Naive thymus-derived CD4-positive, alpha-beta T cell (primary cell): ENCODE results near the gene GALNT12. TPM values are rescaled to one million over a fixed set of nuclear protein-coding genes. Genes with fewer than 3 reads are reported as not detected.

Experiments used
- ATAC-seq: fragments of 150-1000 bp; cut with Tn5 transposase; 2 replicates; pipeline ENCODE4 v1.10.0; 2021; ENCODE audit warnings: mild to moderate bottlenecking, moderate library complexity
- CTCF ChIA-PET: fragments of 350-600 bp; sonication (Branson Sonifier 250); formaldehyde crosslinking; loops from one replicate; lab custom pipeline; 2021; ENCODE audit warnings: antibody characterized with exemption; lab: Charles Lee
- POLR2A ChIA-PET: fragments of 350-600 bp; sonication (Branson Sonifier 250); formaldehyde crosslinking; loops from one replicate; lab custom pipeline; 2021; ENCODE audit warnings: antibody characterized with exemption, inconsistent platforms; lab: Charles Lee
- DNase-seq, 9 donors: peaks; one replicate each; pipeline versions ENCODE4 v3.0.0 to v3.0.0-alpha.2; 2020 to 2022; ENCODE audit warnings: mixed read lengths in 1 of 9
- H3K27ac ChIP-seq: one replicate; pipeline ENCODE4 v1.7.0; 2013; ENCODE audit warnings: mild to moderate bottlenecking, low read depth, low read length, moderate library complexity
- H3K27me3 ChIP-seq, 2 donors: one replicate each; pipeline ENCODE4 v1.7.0; 2013; ENCODE audit warnings: low read length in 2 of 2, mild to moderate bottlenecking in 2 of 2, moderate library complexity in 2 of 2; ENCODE audit not compliant: control insufficient read depth in 2 of 2, insufficient read depth in 2 of 2
- H3K36me3 ChIP-seq, 3 experiments: 1 replicate in 2 of 3; 2 replicates in 1 of 3; pipeline ENCODE4 v1.7.0; 2013; ENCODE audit warnings: low read length in 3 of 3, mild to moderate bottlenecking in 3 of 3, moderate library complexity in 1 of 3; ENCODE audit not compliant: insufficient read depth in 3 of 3, control insufficient read depth in 2 of 3
- H3K4me1 ChIP-seq, 2 donors: one replicate each; pipeline ENCODE4 v1.7.0; 2013; ENCODE audit warnings: low read length in 2 of 2, mild to moderate bottlenecking in 2 of 2, moderate library complexity in 1 of 2; ENCODE audit not compliant: control insufficient read depth in 2 of 2, insufficient read depth in 2 of 2
- H3K4me3 ChIP-seq: 2 replicates; pipeline ENCODE4 v1.7.0; 2013; ENCODE audit warnings: mild to moderate bottlenecking, low read length
- H3K9me3 ChIP-seq, 3 experiments: 1 replicate in 2 of 3; 2 replicates in 1 of 3; pipeline ENCODE4 v1.7.0; 2013; ENCODE audit warnings: low read length in 3 of 3; ENCODE audit not compliant: control insufficient read depth in 2 of 3
- H3K27ac Mint-ChIP-seq, 9 donors: one replicate each; pipeline ENCODE4 v1.8.0; 2020 to 2022; ENCODE audit warnings: mixed read lengths in 9 of 9, mild to moderate bottlenecking in 8 of 9, moderate library complexity in 5 of 9, inconsistent platforms in 2 of 9
- H3K27me3 Mint-ChIP-seq, 5 donors: one replicate each; pipeline ENCODE4 v1.8.0; 2021 to 2022; ENCODE audit warnings: mixed read lengths in 5 of 5, mild to moderate bottlenecking in 1 of 5
- H3K36me3 Mint-ChIP-seq, 5 donors: one replicate each; pipeline ENCODE4 v1.8.0; 2020 to 2022; ENCODE audit warnings: mixed read lengths in 5 of 5, mild to moderate bottlenecking in 3 of 5, inconsistent platforms in 1 of 5
- H3K4me1 Mint-ChIP-seq, 7 donors: one replicate each; pipeline ENCODE4 v1.8.0; 2020 to 2022; ENCODE audit warnings: mixed read lengths in 7 of 7, mild to moderate bottlenecking in 3 of 7, inconsistent platforms in 1 of 7
- H3K4me3 Mint-ChIP-seq, 10 donors: one replicate each; pipeline ENCODE4 v1.8.0; 2020 to 2022; ENCODE audit warnings: mild to moderate bottlenecking in 10 of 10, mixed read lengths in 10 of 10, moderate library complexity in 6 of 10, inconsistent platforms in 2 of 10
- H3K9me3 Mint-ChIP-seq, 11 donors: one replicate each; pipeline ENCODE4 v1.8.0; 2020 to 2022; ENCODE audit warnings: mixed read lengths in 11 of 11, mild to moderate bottlenecking in 4 of 11, inconsistent platforms in 1 of 11, moderate library complexity in 1 of 11
- intact Hi-C, 2 donors: fragments of 100-400 bp; cut with micrococcal nuclease; formaldehyde crosslinking; loops; one replicate each; pipeline ENCODE4 v1.15.1; 2023
- polyA plus RNA-seq, 2 donors: library from polyadenylated mRNA; unstranded; fragments of 300-500 nt; fragmentation: Illumina TruSeq; gene quantifications; one replicate each; pipeline ENCODE4 v1.2.3, GENCODE V29; 2021
- total RNA-seq, 6 experiments: library from RNA in 5 of 6; stranded (reverse) in 5 of 6; gene quantifications; 1 replicate in 5 of 6; 2 replicates in 1 of 6; pipeline ENCODE4 v1.2.3 and lab custom pipeline; 2021 to 2026

The GALNT12 gene
- total and polyA plus RNA-seq, 7 experiments from 2014 or later = 3.1 to 14.3 (median 10.1) TPM

DNA sequence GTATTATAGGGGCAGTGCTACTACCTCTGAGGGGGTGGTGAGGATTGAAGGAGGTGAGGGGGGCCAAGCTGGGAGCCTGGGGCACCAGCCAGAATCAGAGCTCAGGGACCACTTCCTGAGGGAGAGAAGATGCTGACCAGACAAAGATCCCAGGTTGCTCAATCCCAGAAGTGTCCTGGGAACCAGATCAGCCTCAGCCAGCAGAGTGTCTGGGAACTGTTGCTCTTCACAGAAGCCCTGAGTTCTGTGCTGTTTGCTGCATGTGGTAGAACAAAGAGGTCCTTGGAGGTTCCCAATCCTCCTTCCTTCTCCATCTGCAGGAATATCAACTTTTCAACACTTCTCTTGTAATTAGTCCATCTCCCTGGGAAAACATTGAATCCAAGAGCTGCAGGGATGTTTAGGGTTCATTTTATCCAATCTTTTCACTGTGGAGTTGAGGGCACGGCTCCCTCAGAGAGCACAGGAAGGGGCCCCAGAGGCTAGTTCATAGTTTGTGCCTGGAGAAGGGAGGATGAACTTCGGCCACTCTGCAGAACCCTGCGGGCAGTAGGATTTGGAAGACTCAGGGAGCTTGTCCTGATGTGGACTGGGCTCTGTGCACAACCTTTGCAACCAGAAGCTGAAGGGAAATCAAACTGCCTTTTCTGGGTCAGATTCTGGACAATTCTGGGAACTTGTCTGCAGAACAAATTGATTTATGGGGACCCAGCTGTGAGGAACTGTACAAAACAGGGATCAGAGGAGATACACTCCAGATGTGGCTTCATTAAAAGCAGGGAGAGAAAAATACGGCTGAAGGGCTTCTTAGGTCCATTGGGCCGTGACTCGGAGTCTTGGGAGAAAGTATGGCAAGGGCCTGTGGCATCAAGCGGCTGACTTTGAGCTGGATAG lies 57.1 kb downstream of the GALNT12 start:
- ChIA-PET CTCF (no interaction called here), POLR2A (no interaction called here)
- Histone ChIP-seq H3K27ac (no peak overlapping the region), H3K36me3 (no peaks in the 10 kb centered on the region), H3K4me3 (no peak overlapping the region), H3K9me3 (no peaks in the 10 kb centered on the region), H3K27me3 (no peaks in the 10 kb centered on the region), H3K4me1 (no peaks in the 10 kb centered on the region)
- H3K9me3 Mint-ChIP-seq = peaks cover 0 to 1% (median 0%) of the 10 kb centered on the region in 11 donors
- intact Hi-C loops = no loop called here
- peaks cover 0 to 17% (median 2%) of the 10 kb centered on the region in 5 donors for H3K27me3 Mint-ChIP-seq
- DNase-seq (no peak), ATAC-seq (no peak)
- no peak overlapping the region for H3K4me3 Mint-ChIP-seq
- H3K4me1 Mint-ChIP-seq = peaks cover 0 to 10% (median 0%) of the 10 kb centered on the region in 7 donors
- no peaks in the 10 kb centered on the region for H3K36me3 Mint-ChIP-seq
- no peak overlapping the region for H3K27ac Mint-ChIP-seq

DNA sequence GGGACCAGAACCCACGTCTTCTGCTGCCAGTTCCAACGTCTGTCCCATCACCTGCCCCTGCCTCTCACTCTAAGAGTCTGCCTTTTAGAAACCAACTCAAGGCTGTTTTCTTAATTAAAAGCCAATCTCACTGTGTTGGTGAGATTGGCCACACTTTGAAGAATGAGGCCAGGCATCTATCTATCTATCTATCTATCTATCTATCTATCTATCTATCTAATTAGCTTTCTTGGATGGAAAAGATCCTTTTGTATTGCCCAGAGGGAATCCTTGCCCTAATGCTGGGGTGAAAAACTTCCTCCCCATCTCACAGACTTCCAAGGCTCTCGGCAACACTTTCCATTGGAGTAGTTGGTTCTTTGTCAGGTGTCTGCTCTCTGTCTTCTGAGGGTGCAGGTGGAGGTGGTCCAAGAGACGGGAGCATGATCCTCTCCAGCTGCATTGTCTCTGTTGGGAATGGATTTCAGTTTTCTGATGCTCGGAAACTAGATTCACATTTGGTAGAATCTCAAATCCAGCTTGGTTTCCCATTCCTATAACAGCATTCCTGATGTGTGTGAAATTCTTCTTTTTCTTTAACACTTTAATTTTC lies 57.9 kb downstream of the GALNT12 start:
- DNase-seq = no peak
- Mint-ChIP-seq H3K27me3 (peaks cover 0 to 12% (median 2%) of the 10 kb centered on the region in 5 donors), H3K36me3 (no peaks in the 10 kb centered on the region), H3K9me3 (peaks cover 0 to 3% (median 0%) of the 10 kb centered on the region in 11 donors), H3K4me1 (peaks cover 0 to 10% (median 0%) of the 10 kb centered on the region in 7 donors), H3K27ac (no peak overlapping the region), H3K4me3 (no peak overlapping the region)
- CTCF ChIA-PET = no interaction called here
- intact Hi-C loops = no loop called here
- Histone ChIP-seq H3K27ac (no peak overlapping the region), H3K9me3 (no peaks in the 10 kb centered on the region), H3K36me3 (no peaks in the 10 kb centered on the region), H3K4me1 (no peaks in the 10 kb centered on the region), H3K27me3 (no peaks in the 10 kb centered on the region), H3K4me3 (no peak overlapping the region)
- POLR2A ChIA-PET = no interaction called here
- no peak for ATAC-seq

DNA sequence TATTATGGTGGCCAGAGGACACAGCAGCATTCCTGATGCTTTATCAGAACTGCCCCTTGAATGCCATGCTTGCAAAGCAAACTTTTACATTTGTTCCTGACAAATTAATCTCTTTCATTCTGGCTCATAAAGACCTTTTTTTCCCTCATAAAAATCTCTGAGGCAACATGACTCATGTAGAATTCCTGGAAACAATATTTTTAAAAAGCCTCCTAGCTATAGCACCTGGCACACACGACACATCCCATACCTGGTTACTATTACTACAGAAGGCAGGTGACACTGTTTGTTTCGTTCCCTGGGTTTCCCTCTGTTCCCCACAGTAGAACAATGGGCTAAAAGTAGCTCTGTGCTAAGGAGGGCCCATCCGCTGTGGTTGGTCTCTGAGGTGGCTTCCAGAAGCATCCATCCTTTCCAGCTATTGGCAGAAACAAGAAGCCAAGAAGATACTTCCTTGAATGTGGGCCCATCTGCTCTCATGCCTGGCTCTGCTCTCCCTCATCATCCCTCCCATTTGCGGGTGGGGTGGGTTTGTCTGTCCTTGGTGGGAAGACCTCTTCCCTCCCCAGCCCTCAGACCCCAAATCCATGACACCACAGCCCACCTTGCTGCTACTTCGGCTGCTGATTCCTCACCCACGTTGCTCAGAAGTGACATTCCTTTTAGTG lies 59.1 kb downstream of the GALNT12 start:
- Mint-ChIP-seq H3K9me3 (peaks cover 0 to 4% (median 0%) of the 10 kb centered on the region in 11 donors), H3K4me3 (no peak overlapping the region), H3K36me3 (no peaks in the 10 kb centered on the region), H3K27ac (no peak overlapping the region), H3K4me1 (peaks cover 0 to 13% (median 0%) of the 10 kb centered on the region in 7 donors), H3K27me3 (peaks cover 0 to 16% (median 2%) of the 10 kb centered on the region in 5 donors)
- Histone ChIP-seq H3K4me1 (no peaks in the 10 kb centered on the region), H3K4me3 (no peak overlapping the region), H3K27ac (no peak overlapping the region), H3K9me3 (no peaks in the 10 kb centered on the region), H3K36me3 (no peaks in the 10 kb centered on the region), H3K27me3 (no peaks in the 10 kb centered on the region)
- CTCF ChIA-PET = no interaction called here
- no peak for DNase-seq
- POLR2A ChIA-PET = no interaction called here
- intact Hi-C loops = no loop called here
- ATAC-seq = no peak

DNA sequence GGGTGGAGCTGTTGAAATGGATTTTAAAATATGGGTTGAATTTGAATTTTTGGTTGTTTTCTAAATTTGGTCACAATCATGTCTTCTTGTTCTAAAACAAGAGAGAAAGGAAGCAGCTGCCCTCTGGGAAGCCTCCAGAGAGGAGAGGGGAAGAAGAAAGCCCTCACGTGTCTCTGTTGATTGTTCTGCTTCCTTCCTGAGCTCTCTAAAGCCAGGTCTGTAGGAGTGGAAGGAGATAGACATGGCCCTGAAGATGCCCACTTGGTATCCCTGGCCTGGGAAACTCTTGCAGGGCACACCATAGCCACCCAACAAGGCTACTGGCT lies 59.6 kb downstream of the GALNT12 start:
- intact Hi-C loops = no loop called here
- H3K27me3 ChIP-seq = no peaks in the 10 kb centered on the region
- H3K4me3 Mint-ChIP-seq = no peak overlapping the region
- H3K27ac Mint-ChIP-seq = no peak overlapping the region
- no peak for DNase-seq
- H3K4me3 ChIP-seq = no peak overlapping the region
- ChIA-PET POLR2A (no interaction called here), CTCF (no interaction called here)
- H3K9me3 Mint-ChIP-seq = peaks cover 0 to 4% (median 0%) of the 10 kb centered on the region in 11 donors
- no peak for ATAC-seq
- peaks cover 0 to 13% (median 0%) of the 10 kb centered on the region in 7 donors for H3K4me1 Mint-ChIP-seq
- no peaks in the 10 kb centered on the region for H3K4me1 ChIP-seq
- no peaks in the 10 kb centered on the region for H3K36me3 ChIP-seq
- H3K36me3 Mint-ChIP-seq = no peaks in the 10 kb centered on the region
- peaks cover 0 to 20% (median 2%) of the 10 kb centered on the region in 5 donors for H3K27me3 Mint-ChIP-seq
- H3K9me3 ChIP-seq = no peaks in the 10 kb centered on the region
- no peak overlapping the region for H3K27ac ChIP-seq

DNA sequence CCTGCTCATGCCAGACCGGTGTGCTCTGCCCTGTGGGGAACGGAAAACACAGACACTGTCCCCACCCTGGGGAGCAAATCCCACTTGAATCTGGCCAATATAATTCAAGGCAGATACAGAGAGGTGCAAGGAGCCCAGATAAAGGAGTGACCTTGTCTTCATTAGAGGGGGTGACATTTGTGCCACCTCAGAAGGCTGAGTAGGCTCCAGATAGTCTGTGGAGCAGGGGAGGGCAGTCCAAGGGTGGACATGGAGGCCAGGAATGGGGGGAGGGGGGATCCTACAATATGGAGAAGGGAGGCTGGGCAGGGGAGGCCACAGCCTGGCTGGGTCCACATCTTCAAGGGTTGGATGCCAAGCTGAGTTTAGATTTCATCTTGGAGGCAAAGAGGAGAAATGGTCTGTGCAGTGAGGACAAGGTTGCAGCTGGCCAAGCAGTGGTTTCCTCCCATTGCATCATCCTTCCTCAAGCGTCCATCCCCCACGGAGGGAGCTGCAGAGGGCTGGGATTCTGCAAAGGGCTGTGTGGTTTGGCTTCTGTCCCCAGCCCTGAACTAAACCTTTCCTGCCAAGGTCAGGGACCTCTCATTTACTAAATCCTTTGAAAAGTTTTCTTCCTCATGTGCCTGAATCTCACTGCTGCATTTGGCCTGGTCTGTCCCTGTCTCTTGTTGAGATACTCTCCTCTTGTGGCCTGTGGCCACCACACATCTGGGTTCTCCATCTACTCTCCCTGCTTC lies 60.1 kb downstream of the GALNT12 start:
- Mint-ChIP-seq H3K9me3 (peaks cover 0 to 4% (median 0%) of the 10 kb centered on the region in 11 donors), H3K36me3 (no peaks in the 10 kb centered on the region), H3K4me1 (peaks cover 0 to 13% (median 0%) of the 10 kb centered on the region in 7 donors), H3K27ac (no peak overlapping the region), H3K27me3 (peaks cover 0 to 20% (median 2%) of the 10 kb centered on the region in 5 donors), H3K4me3 (no peak overlapping the region)
- Histone ChIP-seq H3K4me1 (no peaks in the 10 kb centered on the region), H3K27ac (no peak overlapping the region), H3K27me3 (no peaks in the 10 kb centered on the region), H3K4me3 (no peak overlapping the region), H3K9me3 (no peaks in the 10 kb centered on the region), H3K36me3 (no peaks in the 10 kb centered on the region)
- intact Hi-C loops = no loop called here
- no peak for DNase-seq
- ATAC-seq = peak; percentile 42
- ChIA-PET CTCF (no interaction called here), POLR2A (no interaction called here)

DNA sequence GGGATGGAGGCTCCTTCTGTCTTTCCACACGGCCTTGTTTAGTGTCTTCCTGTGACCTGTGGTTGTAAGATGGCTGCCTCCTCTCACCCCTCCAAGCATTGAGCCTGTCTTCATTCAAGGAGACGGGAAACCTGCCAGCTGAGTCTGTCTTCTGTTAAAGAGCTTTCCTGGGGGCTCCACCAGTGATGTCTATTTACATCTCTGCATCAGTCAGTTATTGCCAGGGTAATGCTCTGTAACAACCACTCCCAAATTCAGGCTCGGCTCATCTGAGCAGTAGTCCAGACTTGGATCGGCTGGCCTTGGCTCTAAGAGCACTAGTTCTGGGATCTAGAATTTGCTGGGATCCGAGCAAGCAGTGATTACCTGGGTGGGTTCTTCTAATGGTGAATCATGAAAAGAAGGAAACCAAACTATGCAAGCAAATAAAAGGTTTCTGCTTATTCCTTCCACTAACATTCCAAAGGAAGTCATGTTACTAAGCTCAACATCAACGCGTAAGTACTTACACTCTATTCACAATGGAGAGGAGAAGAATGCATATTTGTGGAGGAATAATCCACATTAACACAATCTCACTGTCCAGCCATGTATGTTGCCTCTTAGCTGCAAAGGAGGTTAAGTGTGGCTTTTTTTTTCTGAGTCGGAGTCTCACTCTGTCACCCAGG lies 61.7 kb downstream of the GALNT12 start:
- CTCF ChIA-PET = no interaction called here
- H3K9me3 Mint-ChIP-seq = peaks cover 0 to 4% (median 0%) of the 10 kb centered on the region in 11 donors
- H3K27ac Mint-ChIP-seq = no peak overlapping the region

More for the DNA sequence above, 61.7 kb downstream of the GALNT12 start:
- H3K9me3 ChIP-seq = no peaks in the 10 kb centered on the region
- intact Hi-C loops = no loop called here
- H3K27me3 Mint-ChIP-seq = peaks cover 0 to 13% (median 2%) of the 10 kb centered on the region in 5 donors
- H3K4me1 Mint-ChIP-seq = peaks cover 0 to 10% (median 0%) of the 10 kb centered on the region in 7 donors
- DNase-seq (no peak), ATAC-seq (no peak)
- no peak overlapping the region for H3K4me3 ChIP-seq
- peaks cover 0 to 4% (median 0%) of the 10 kb centered on the region in 5 donors for H3K36me3 Mint-ChIP-seq
- no peaks in the 10 kb centered on the region for H3K27me3 ChIP-seq
- no peaks in the 10 kb centered on the region for H3K4me1 ChIP-seq
- no peak overlapping the region for H3K27ac ChIP-seq
- POLR2A ChIA-PET = no interaction called here
- no peak overlapping the region for H3K4me3 Mint-ChIP-seq
- H3K36me3 ChIP-seq = no peaks in the 10 kb centered on the region
